ENCODE data around the gene ARMC10. TPM values are rescaled to one million over a fixed set of nuclear protein-coding genes. Genes with fewer than 3 reads are reported as not detected.

ARMC10 gene
- total RNA-seq, 1 experiment from 2014 or later: 23.3 TPM

DNA sequence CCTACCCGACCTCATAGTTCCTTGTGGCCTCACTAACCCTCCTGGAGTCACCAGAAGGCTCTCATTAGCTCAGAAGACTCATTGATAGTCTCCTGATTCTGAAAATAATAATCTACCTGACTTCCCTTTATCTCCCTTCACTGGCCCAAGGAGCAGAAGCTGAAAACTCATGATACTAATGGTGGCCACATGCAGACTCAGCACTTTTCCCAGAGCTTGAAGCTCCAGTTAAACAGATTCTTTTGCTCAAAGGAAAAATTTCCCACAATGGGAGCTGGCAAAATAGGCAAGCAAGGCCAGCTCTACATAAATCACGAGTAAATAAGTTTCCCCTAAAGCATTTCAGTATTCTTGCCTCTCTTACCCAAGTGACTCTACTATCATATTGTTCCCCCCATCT is 65.7 kb downstream of the ARMC10 start:
- H3K9me2 ChIP-seq (replicated peaks; ENCODE audit: low read length): no peaks in the 10 kb centered on the region
- H3K27me3 ChIP-seq (ENCODE audit: low read length): no peaks in the 10 kb centered on the region
- H3K27ac ChIP-seq (ENCODE audit: low read length): no peak overlapping the region
- H3K79me2 ChIP-seq (ENCODE audit: low read length): peaks cover 30% of the 10 kb centered on the region
- intact Hi-C loops (cut with micrococcal nuclease): loop anchor here (10.0 kb wide), 2 partner anchors 146 to 204 kb away; partner anchors contain the start of genes DNAJC2 and PSMC2
- no TSS peak for BruUV-seq (replicated peaks)
- ChIA-PET POLR2A (ENCODE audit: unreplicated experiment) (interaction anchor here (0.6 kb wide), 1 partner anchor 9 kb away, joined by 4 read pairs; no protein-coding TSS in a partner anchor), CTCF (no interaction called here)
- DNase-seq (no peak), ATAC-seq (no peak)
- no peak overlapping the region for H3K4me2 ChIP-seq (ENCODE audit: low read length)
- no peaks in the 10 kb centered on the region for H3K36me3 ChIP-seq (ENCODE audit: low read depth, low read length)
- H4K20me1 ChIP-seq (ENCODE audit: low read length): no peaks in the 10 kb centered on the region
- TF ChIP-seq, protein P1, sequence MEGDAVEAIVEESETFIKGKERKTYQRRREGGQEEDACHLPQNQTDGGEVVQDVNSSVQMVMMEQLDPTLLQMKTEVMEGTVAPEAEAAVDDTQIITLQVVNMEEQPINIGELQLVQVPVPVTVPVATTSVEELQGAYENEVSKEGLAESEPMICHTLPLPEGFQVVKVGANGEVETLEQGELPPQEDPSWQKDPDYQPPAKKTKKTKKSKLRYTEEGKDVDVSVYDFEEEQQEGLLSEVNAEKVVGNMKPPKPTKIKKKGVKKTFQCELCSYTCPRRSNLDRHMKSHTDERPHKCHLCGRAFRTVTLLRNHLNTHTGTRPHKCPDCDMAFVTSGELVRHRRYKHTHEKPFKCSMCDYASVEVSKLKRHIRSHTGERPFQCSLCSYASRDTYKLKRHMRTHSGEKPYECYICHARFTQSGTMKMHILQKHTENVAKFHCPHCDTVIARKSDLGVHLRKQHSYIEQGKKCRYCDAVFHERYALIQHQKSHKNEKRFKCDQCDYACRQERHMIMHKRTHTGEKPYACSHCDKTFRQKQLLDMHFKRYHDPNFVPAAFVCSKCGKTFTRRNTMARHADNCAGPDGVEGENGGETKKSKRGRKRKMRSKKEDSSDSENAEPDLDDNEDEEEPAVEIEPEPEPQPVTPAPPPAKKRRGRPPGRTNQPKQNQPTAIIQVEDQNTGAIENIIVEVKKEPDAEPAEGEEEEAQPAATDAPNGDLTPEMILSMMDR (conservative IDR thresholded peaks at IDR 0.05; ENCODE audit: low read depth, low read length): no peak
- no peak for TF ChIP-seq EZH2phosphoT487 (IDR thresholded peaks at IDR 0.05; ENCODE audit: borderline replicate concordance, low read length)
- TF ChIP-seq EZH2 (IDR thresholded peaks at IDR 0.05; ENCODE audit: low read length, unreplicated experiment): no peak
- no peak overlapping the region for H2AFZ ChIP-seq (ENCODE audit: low read length)
- H3K9ac ChIP-seq (ENCODE audit: low read length): no peak overlapping the region
- H3F3A ChIP-seq (ENCODE audit: low read length, unreplicated experiment): no peaks in the 10 kb centered on the region
- no peaks in the 10 kb centered on the region for H3K9me3 ChIP-seq (ENCODE audit: low read length)
- H3K4me1 ChIP-seq (ENCODE audit: insufficient read depth, low read length): peaks cover 31% of the 10 kb centered on the region
- H3K4me3 ChIP-seq (ENCODE audit: low read length): no peak overlapping the region

DNA sequence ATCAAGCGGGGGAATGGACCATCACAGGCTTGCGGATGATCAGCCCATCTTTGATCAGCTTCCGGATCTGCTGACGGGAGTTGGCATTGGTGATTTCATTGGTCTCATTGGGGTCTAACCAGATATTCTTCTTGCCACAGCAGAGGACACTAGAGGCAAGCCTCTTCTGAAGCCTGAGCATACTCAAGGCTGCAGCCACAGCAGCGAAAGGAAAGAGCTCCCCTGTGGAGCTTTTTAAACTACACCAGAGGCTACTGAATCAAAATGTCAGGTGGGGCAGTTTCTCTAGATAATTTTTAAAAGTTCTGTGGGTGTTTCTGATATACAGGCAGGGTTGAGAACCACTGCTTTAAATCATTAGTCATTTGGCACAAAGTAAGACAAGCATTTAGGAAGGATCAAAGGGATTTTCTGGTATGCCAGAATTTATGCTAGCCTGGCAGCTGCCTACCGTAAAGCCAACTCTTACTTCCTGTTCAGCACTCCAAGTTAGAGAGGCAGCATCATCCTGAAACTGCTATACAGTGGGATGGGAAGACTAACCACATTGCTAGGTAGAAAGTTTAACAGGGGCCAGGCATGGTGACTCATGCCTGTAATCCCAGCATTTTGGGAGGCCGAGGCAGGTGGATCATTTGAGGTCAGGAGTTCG is 66.9 kb downstream of the ARMC10 start:
- POLR2A ChIA-PET (ENCODE audit: unreplicated experiment): interaction anchor here (0.6 kb wide), 1 partner anchor 67 kb away, joined by 3 read pairs; the partner anchor contains the start of genes ARMC10 and FBXL13
- Histone ChIP-seq H2AFZ (ENCODE audit: low read length) (no peak overlapping the region), H3K4me2 (ENCODE audit: low read length) (peak overlapping the region; percentile 64), H3K9ac (ENCODE audit: low read length) (peak overlapping the region; percentile 51), H3K4me1 (ENCODE audit: insufficient read depth, low read length) (peaks cover 38% of the 10 kb centered on the region), H3K36me3 (ENCODE audit: low read depth, low read length) (no peaks in the 10 kb centered on the region), H4K20me1 (ENCODE audit: low read length) (no peaks in the 10 kb centered on the region), H3K9me3 (ENCODE audit: low read length) (no peaks in the 10 kb centered on the region), H3K79me2 (ENCODE audit: low read length) (peaks cover 42% of the 10 kb centered on the region), H3F3A (ENCODE audit: low read length, unreplicated experiment) (no peaks in the 10 kb centered on the region), H3K27ac (ENCODE audit: low read length) (peak overlapping the region; percentile 93), H3K4me3 (ENCODE audit: low read length) (peak overlapping the region; percentile 28; the same call in 1 of the 2 replicates), H3K9me2 (replicated peaks; ENCODE audit: low read length) (no peaks in the 10 kb centered on the region), H3K27me3 (ENCODE audit: low read length) (no peaks in the 10 kb centered on the region)
- BruUV-seq (replicated peaks): no TSS peak
- intact Hi-C loops (cut with micrococcal nuclease): loop anchor here (2.0 to 10.0 kb wide), 4 partner anchors 29 to 203 kb away; partner anchors contain the start of genes ARMC10, DNAJC2, FBXL13 and PSMC2
- DNase-seq (peak; percentile 86), ATAC-seq (peak; percentile 88)
- TF ChIP-seq EZH2 (IDR thresholded peaks at IDR 0.05; ENCODE audit: low read length, unreplicated experiment): no peak
- no peak for TF ChIP-seq EZH2phosphoT487 (IDR thresholded peaks at IDR 0.05; ENCODE audit: borderline replicate concordance, low read length)
- TF ChIP-seq, protein P1 (conservative IDR thresholded peaks at IDR 0.05; ENCODE audit: low read depth, low read length): no peak
- CTCF ChIA-PET: no interaction called here

DNA sequence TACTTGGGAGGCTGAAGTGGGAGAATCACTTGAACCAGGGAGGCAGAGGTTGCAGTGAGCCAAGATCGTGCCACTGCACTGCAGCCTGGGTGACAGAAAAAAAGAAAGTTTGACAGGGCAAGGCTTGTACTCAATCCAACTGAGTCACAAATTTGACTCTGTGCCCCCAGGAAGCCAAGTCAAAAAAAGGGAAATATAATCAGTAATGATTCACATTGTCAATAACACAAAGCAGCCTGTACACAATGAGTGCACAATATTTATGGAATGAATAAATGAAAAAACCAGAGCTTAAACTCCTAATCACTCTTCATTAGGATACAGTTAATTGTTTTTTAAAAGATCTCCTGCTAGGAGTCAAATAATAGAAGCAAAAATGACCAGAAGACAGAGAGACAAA is 67.6 kb downstream of the ARMC10 start:
- TF ChIP-seq EZH2phosphoT487 (IDR thresholded peaks at IDR 0.05; ENCODE audit: borderline replicate concordance, low read length) (no peak), EZH2 (IDR thresholded peaks at IDR 0.05; ENCODE audit: low read length, unreplicated experiment) (no peak)
- TF ChIP-seq, protein P1 (conservative IDR thresholded peaks at IDR 0.05; ENCODE audit: low read depth, low read length): no peak
- Histone ChIP-seq H3K27ac (ENCODE audit: low read length) (peak overlapping the region; percentile 93), H3K9me2 (replicated peaks; ENCODE audit: low read length) (no peaks in the 10 kb centered on the region), H3K9me3 (ENCODE audit: low read length) (no peaks in the 10 kb centered on the region), H3K79me2 (ENCODE audit: low read length) (peaks cover 48% of the 10 kb centered on the region), H3K4me1 (ENCODE audit: insufficient read depth, low read length) (peaks cover 43% of the 10 kb centered on the region), H3K27me3 (ENCODE audit: low read length) (no peaks in the 10 kb centered on the region), H3K4me2 (ENCODE audit: low read length) (peak overlapping the region; percentile 64), H3K9ac (ENCODE audit: low read length) (peak overlapping the region; percentile 51), H2AFZ (ENCODE audit: low read length) (no peak overlapping the region), H4K20me1 (ENCODE audit: low read length) (no peaks in the 10 kb centered on the region), H3K36me3 (ENCODE audit: low read depth, low read length) (no peaks in the 10 kb centered on the region), H3F3A (ENCODE audit: low read length, unreplicated experiment) (no peaks in the 10 kb centered on the region), H3K4me3 (ENCODE audit: low read length) (peak overlapping the region; percentile 28; the same call in 1 of the 2 replicates)
- no TSS peak for BruUV-seq (replicated peaks)
- ATAC-seq (peak; percentile 79), DNase-seq (peak; percentile 90)
- intact Hi-C loops (cut with micrococcal nuclease): loop anchor here (2.0 to 10.0 kb wide), 4 partner anchors 30 to 202 kb away; partner anchors contain the start of genes ARMC10, DNAJC2, FBXL13 and PSMC2
- ChIA-PET POLR2A (ENCODE audit: unreplicated experiment) (no interaction called here), CTCF (no interaction called here)
